AG09319 (cell line): ENCODE data around the gene COMP.

Source experiments
- DNase-seq: peaks from one replicate; pipeline ENCODE4 v3.0.0-alpha.2; 2010; ENCODE audit warnings: low read depth; ENCODE audit errors: extremely low read depth
- TF ChIP-seq, protein P1 (sequence below): IDR thresholded peaks from 2 replicates; pipeline ENCODE4 v1.5.1; 2011; ENCODE audit warnings: low read depth, mild to moderate bottlenecking, inconsistent platforms, low read length, moderate library complexity

COMP gene

DNA sequence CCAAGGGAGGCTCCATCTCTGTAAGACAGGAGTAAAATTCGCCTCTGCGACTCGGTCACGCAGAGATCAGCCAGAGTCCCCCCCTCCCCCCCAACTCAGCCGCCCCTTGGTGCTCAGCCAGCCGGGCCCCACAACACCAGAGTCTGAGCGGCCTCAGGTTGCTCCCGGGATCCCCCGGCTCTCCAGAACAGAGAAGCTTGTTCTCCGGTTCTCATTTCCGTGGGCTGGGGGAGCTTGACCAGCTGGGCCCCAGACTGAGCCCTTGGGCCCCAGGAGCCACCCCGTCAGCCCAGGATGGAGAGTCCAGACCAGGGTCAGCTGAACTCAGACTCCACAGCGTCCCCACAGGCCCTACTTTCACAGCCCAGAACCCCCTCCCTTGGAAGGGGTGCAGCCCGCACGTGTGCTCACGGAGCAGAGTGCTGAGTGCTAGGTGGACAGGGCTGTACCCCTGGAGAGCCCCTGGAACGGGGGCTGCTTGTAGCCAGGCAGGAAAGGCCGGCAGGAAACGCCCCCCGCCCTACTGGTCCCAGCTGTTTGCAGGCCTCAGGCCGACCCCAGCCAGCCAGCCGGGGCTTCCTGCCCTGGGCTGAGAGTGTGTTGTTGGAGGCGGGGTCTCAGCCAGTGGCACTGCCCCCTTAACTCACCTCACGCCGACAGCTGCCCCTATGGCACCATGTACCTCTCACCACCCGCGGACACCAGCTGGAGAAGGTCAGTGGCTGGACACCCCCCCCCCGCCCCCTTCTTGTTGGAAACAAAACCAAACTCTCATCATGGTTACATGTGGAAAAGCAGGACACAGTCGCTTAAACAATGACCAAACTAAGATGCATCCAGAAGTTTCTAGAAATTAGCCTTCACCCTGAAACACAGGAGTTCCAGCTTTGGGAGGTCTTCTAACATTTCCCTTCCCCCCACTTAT lies 44.4 kb downstream of the COMP start:
- DNase-seq = no peak
- TF ChIP-seq, protein P1, sequence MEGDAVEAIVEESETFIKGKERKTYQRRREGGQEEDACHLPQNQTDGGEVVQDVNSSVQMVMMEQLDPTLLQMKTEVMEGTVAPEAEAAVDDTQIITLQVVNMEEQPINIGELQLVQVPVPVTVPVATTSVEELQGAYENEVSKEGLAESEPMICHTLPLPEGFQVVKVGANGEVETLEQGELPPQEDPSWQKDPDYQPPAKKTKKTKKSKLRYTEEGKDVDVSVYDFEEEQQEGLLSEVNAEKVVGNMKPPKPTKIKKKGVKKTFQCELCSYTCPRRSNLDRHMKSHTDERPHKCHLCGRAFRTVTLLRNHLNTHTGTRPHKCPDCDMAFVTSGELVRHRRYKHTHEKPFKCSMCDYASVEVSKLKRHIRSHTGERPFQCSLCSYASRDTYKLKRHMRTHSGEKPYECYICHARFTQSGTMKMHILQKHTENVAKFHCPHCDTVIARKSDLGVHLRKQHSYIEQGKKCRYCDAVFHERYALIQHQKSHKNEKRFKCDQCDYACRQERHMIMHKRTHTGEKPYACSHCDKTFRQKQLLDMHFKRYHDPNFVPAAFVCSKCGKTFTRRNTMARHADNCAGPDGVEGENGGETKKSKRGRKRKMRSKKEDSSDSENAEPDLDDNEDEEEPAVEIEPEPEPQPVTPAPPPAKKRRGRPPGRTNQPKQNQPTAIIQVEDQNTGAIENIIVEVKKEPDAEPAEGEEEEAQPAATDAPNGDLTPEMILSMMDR = no peak

DNA sequence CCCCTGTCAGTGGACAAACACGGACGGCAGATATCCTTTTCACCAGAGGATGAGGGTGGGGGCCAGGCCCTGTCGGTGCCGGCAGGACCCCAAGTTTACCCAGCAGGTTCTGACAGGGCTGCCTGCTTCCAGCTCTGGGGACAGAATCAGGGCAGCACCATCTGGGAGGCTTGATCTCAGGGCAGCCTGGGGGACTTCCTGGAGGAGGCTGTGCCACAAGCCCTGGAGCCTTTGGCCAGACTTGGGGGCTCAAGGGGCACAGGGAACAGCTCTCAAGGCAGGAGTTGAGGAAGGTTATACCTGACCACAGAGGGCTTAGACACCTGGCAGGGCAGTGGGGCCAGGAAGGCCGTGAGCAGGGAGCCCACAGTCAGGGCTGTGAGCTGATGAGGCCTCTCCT lies 45.2 kb downstream of the COMP start:
- DNase-seq = no peak
- TF ChIP-seq, protein P1 = no peak

DNA sequence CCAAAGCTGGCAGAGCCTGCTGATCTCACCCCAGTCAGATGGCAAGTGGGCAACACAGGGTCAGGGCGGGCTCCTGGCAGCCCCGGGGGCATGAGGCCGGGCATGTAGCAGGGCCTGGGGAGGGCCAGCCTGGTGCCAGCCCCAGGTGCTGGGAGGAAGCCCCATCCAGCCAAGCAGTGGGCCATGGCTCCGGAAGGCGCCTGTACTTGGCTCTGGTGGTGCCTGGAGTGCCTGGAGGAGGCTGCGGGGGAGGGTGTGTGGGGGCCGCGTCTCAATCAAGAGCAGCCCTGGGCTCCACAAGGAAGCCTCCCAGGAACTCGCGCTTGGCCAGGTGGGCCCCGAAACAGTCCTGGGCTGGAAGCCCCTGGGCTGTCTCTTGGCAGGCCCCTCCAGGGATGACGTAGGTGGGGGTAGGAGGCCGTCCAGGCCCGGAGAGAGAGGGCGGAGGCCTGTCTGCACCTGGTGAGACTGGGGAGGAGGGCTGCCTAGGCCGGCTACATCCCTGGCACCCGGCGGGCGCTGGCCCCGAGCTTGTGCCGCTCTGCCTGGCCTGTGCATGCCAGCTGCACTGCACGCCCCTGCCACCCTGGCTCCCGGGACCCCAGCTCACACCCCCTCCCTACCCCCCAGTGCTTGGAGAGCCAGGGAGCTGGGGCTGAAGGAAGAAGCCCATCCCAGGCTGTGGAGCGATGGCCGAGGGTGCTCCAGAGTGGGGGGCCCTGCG lies 45.9 kb downstream of the COMP start:
- DNase-seq = no peak
- TF ChIP-seq, protein P1 = no peak

GRCh38 chr19:18743784-18744418 lies 47.2 kb downstream of the COMP start:
- no peak for DNase-seq
- TF ChIP-seq, protein P1 = no peak

- TF ChIP-seq, protein P1 = no peak
- no peak for DNase-seq
Measured at GRCh38 chr19:18742838-18743783, 48.0 kb downstream of the COMP start.

DNA sequence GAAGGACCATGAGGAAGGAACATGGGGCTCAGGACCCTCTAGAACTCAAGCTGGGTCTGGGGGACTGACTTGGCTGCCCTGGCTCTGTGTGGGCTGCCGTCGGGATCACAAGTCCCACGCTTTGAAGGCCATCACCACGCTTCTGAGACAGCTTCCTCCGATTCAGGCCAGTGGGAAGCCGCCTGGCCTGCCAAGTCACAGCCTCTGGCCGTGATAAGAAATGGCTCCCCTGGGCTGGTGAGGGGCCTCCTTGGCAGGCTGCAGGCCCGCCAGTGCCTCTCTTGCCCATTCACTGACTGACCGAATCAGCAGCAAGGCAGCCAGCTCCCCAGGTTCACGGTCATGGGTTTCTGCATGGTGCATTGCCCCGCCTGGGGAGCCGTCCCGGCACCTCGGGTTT lies 48.8 kb downstream of the COMP start:
- DNase-seq = no peak
- TF ChIP-seq, protein P1 = no peak
